Right renal cortex interstitium (tissue), 3 donors: ENCODE measurements around the gene TAPBPL. TPM values are rescaled to one million over a fixed set of nuclear protein-coding genes. Genes with fewer than 3 reads are reported as not detected.
A peak's percentile ranks its signal among the peaks of the same experiment; 100 is the strongest.
"Not testable (repeated sequence)": the region's sequence is repeated elsewhere in the genome, so short reads cannot be mapped to it uniquely, and the experiment has no call there.

Source experiments
- DNase-seq, 3 donors: peaks; one replicate each; pipeline ENCODE4 v3.0.0-alpha.2; 2013; ENCODE audit warnings: low read depth in 3 of 3, low spot score in 2 of 3
- polyA plus RNA-seq, 3 donors: library from polyadenylated mRNA; unstranded; fragments of 120-200 nt; gene quantifications; one replicate each; pipeline ENCODE4 v1.2.1, GENCODE V29; 2013; ENCODE audit not compliant: insufficient read length in 3 of 3

TAPBPL gene
- polyA plus RNA-seq, 3 donors, result 13.5 to 23.0 (median 20.5) TPM

- no peak for DNase-seq
Measured at GRCh38 chr12:6478416-6478815, 26.6 kb downstream of the TAPBPL start.

GRCh38 chr12:6488240-6488639, 36.4 kb downstream of the TAPBPL start:
- DNase-seq, result no peak

DNA sequence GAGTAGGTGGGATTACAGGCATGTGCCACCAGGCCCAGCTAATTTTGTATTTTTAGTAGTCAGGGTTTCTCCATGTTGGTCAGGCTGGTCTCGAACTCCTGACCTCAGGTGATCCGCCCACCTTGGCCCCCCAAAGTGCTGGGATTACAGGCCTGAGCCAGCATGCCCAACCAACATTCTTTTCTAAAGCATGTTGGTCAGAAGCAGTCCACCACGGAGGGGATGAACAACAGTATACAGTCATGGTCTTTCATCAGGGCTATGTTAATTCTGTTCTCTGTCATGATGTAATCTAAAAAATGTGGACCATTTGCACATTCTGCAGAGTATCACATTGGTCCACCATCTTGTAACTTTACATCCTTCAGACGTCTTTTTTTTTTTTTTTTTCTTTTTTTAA, 37.6 kb downstream of the TAPBPL start:
- no peak for DNase-seq

DNA sequence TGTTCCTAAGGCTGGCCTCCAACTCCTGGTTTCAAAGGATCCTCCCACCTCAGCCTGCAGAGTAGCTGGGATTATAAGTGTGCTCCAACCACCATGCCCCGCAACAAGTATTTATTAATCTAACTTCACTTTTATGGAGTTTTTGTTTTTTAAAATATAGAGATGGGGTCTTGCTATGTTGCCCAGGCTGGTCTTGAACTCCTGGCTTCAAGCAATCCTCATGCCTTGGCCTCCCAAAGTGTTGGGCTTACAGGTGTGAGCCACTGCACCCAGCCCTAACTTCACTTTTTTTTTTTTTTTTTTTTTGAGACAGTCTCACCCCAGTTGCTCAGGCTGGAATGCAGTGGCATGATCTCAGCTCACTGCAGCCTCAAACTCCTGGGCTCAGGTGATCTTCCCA, 38.8 kb downstream of the TAPBPL start:
- DNase-seq, result not testable (repeated sequence)

DNA sequence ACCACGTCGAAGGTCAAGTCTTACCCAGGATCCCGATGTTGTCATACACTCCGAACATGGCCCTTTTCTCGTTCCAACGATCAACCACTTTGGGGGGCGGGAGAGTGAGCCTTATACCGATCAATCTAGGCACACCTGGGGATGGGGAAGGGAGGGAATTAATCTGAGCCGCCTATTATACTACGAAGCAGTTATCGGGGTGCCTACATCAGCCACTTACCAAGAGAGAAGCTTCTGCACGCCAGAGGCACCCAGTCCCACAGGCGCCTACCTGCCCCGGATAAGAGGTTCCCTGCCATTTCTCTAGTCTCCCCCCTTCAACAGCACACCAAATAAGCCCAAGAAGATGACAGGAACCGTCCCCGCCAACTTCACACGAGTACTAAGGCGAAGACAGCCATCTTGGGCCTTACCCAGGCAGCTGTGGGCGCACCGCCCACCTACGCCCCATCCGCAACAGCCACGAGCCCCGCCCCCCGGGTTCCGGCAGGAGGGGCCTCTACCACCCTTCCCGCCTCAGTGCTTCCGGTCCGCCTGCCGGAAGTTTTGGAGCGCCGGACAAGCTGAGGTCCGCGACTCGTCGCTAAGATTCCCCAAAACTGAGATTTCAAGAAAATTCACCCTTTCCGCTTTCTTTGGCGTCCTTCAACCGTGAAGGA, 41.1 kb downstream of the TAPBPL start, which contains the start of gene MRPL51:
TSS of gene MRPL51 (minus strand) at position 425 of the 659 bp plus-strand sequence. CDS start at position 299, 126 bp downstream.
- peak; percentile 84 to 90 (median 86) for DNase-seq

- DNase-seq, result peak; percentile 85 to 93 (median 88)
Measured at GRCh38 chr12:6493497-6494257, 41.8 kb downstream of the TAPBPL start, which contains the start of gene NCAPD2. TSS of gene NCAPD2 (plus strand) at chr12:6494102. CDS start at chr12:6495099, 997 bp downstream.

- no peak for DNase-seq
Measured at GRCh38 chr12:6494258-6494743, 42.5 kb downstream of the TAPBPL start.

DNA sequence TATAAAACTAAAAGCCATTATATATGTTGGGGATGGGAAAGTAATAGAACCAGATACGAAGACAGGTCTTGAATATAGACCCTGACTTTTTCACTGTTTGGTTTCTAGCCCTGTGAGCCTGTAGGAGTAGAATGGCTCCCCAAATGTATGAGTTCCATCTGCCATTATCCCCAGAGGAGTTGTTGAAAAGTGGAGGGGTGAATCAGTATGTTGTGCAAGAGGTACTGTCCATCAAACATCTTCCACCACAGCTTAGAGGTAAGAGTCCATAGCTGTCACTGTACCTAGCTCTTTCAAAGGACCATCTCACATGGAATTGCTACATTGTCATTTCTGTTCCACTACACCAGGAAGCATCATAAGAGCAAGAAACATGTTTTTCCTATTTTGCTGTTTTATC, 43.1 kb downstream of the TAPBPL start:
- DNase-seq, result no peak

DNA sequence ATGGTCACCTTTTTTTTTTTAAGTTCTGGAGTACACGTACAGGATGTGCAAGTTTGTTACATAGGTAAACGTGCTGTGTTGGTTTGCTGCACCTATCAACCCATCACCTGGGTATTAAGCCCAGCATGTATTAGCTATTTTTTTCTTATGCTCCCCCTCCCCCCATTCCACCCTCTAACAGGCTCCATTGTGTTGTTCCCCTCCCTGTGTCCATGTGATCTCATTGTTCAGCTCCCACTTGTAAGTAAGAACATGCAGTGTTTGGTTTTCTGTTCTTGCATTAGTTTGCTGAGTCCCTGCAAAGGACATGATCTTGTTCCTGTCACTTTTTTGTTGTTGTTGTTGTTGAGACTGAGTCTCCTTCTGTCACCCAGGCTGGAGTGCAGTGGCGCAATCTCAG, 45.4 kb downstream of the TAPBPL start:
- DNase-seq, result not testable (repeated sequence)

- no peak for DNase-seq
Measured at GRCh38 chr12:6500466-6500865, 48.6 kb downstream of the TAPBPL start.

GRCh38 chr12:6507102-6507998, 55.5 kb downstream of the TAPBPL start:
- no peak for DNase-seq

- no peak for DNase-seq
Measured at GRCh38 chr12:6508087-6508486, 56.2 kb downstream of the TAPBPL start.

Other genes starting within 250 kb of the TAPBPL start
- 1 to 10 TPM; 3.1 to 3.8 (median 3.1) TPM for gene PLEKHG6, start 141.4 kb upstream of the TAPBPL start, polyA plus RNA-seq
- gene TNFRSF1A, start 110.0 kb upstream of the TAPBPL start, polyA plus RNA-seq, result 100 to 1,000 TPM in 2 of 3 donors, 10 to 100 TPM in 1; 86.6 to 103 (median 101) TPM
- gene SCNN1A, start 76.5 kb upstream of the TAPBPL start, polyA plus RNA-seq, result 10 to 100 TPM; 68.1 to 74.0 (median 70.4) TPM
- gene LTBR, start 67.9 kb upstream of the TAPBPL start, polyA plus RNA-seq, result 10 to 100 TPM; 54.1 to 59.7 (median 57.7) TPM
- under 1 TPM; 0.31 to 0.98 (median 0.85) TPM for gene CD27, start 7.1 kb upstream of the TAPBPL start, polyA plus RNA-seq
- 10 to 100 TPM in 1 of 3 donors, 1 to 10 TPM in 2; 5.8 to 12.7 (median 9.0) TPM for gene VAMP1, start 18.6 kb downstream of the TAPBPL start, polyA plus RNA-seq
- 100 to 1,000 TPM; 191 to 204 (median 196) TPM for gene MRPL51, start 41.2 kb downstream of the TAPBPL start, polyA plus RNA-seq
- 10 to 100 TPM; 53.5 to 57.1 (median 56.0) TPM for gene NCAPD2, start 42.1 kb downstream of the TAPBPL start, polyA plus RNA-seq
- gene GAPDH, start 82.5 kb downstream of the TAPBPL start, polyA plus RNA-seq, result 1,000 to 10,000 TPM; 1,949 to 2,148 (median 2,005) TPM
- gene IFFO1, start 104.0 kb downstream of the TAPBPL start, polyA plus RNA-seq, result 10 to 100 TPM; 10.2 to 12.2 (median 11.9) TPM
- 10 to 100 TPM; 22.2 to 24.5 (median 24.4) TPM for gene NOP2, start 116.2 kb downstream of the TAPBPL start, polyA plus RNA-seq
- 100 to 1,000 TPM; 277 to 287 (median 283) TPM for gene CHD4, start 155.3 kb downstream of the TAPBPL start, polyA plus RNA-seq
- 1 to 10 TPM in 2 of 3 donors, under 1 TPM in 1; 0.75 to 1.3 (median 1.2) TPM for gene LPAR5, start 183.9 kb downstream of the TAPBPL start, polyA plus RNA-seq
- gene ACRBP, start 195.4 kb downstream of the TAPBPL start, polyA plus RNA-seq, result 1 to 10 TPM; 3.5 to 4.7 (median 4.6) TPM
- 100 to 1,000 TPM; 125 to 134 (median 128) TPM for gene ING4, start 211.1 kb downstream of the TAPBPL start, polyA plus RNA-seq
- 10 to 100 TPM; 73.2 to 86.0 (median 76.1) TPM for gene ZNF384, start 237.3 kb downstream of the TAPBPL start, polyA plus RNA-seq
- 1 to 10 TPM; 8.1 to 9.0 (median 8.9) TPM for gene PIANP, start 248.8 kb downstream of the TAPBPL start, polyA plus RNA-seq